GM10847 (cell line): ENCODE results near the gene IL17RB.

Source experiments
- POLR2A ChIP-seq: IDR thresholded peaks from 2 replicates; pipeline ENCODE4 v1.6.1; 2011; ENCODE audit not compliant: insufficient read length; ENCODE audit errors: extremely low read depth

Gene IL17RB

GRCh38 chr3:53834429-53835095 is 11.8 kb upstream of the IL17RB start:
- TF ChIP-seq POLR2A = no peak

GRCh38 chr3:53835257-53835656 is 11.1 kb upstream of the IL17RB start:
- no peak for TF ChIP-seq POLR2A

DNA sequence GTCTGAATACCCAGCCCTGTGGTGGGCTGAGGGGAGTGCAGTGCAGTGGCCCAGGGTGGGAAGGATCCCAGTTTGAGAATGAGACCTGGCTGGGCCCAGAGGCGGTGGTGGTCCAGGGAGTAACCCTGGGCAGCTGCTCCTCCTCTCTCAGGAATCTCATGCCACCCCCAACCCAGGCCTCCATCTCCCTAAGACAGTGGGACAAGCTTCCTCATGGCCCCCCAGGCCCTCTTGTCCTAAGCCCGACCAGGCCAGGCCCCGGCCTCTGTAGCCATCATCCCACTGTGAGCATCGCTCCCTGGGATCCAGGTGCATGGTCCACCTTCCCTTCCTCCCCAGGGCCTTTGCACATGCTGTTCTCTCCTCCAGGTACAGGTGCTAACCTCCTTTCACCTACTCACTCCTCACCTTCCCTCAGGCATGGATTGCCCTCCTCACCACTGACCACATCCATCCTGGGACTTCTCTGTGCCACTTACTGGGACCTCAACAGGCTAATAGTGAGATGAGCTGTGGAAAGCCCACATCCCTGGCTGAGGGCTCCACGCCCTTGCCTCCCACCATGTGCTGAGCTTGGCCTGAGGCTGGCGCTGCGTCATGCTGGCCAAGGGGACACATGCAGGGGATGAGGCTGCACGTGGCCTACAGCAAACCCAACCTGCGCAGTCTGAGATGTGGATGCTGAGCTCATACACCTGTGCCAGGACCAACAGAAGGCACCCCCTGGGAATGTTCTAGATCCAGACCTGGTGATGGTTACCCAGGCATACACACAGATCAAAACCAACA is 10.1 kb upstream of the IL17RB start:
- no peak for TF ChIP-seq POLR2A

DNA sequence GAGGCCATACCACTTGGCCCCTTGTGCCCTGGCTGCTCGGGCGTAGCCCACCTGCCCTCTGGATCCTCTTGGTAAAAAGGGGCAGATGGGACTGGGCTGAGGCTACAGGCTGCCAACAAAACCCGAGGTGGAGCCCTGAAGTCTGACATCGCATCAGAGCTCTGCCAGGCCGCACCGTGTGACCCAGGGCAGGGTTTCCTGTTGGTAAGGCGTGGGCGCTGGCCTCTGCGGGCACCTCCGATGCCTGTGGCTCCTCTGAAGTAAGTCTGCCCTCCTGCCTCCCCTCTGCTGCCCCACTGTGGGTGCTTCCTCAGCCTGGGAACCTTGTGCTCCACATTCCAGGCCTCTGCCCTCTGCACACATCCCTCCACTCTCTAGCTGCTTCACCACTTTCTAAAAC is 9.0 kb upstream of the IL17RB start:
- no peak for TF ChIP-seq POLR2A

GRCh38 chr3:53841296-53841695 is 5.1 kb upstream of the IL17RB start:
- TF ChIP-seq POLR2A = no peak

DNA sequence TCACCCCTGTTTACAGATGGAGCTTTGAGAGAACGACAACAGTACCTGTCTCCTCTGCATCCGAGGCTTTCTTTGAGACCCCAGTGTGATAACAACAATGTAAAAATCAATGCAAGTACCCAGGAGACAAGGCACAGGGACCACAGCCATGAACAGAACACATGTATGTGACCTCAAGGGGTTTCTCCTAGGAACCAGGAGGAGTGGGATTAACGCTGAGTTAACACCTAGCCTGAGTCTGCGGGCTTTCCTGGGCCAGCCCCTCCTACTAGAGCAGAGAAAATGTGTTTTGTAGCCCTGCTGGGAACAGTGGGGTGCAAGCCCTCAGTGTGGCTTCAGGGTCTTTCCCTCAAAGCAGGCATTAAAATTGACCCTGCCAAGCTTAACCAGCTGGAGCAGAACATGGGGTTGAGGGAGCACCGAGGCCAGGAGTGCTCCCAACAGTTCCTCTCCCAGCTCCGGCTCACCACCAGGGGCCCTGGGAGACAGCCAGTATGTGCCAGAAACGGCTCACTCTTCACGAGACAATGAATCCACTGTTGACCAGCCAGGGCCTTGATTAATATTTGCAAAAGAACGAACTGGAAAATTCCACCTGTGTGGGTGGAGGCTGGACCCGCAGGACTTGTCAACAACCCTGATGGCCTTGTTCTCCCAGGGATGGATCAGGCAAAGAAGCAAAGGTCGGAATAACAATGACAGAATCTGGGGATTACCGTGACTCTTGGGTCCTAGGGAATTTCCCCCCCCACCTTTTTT is 3.8 kb upstream of the IL17RB start:
- no peak for TF ChIP-seq POLR2A

GRCh38 chr3:53843195-53844177 is 2.9 kb upstream of the IL17RB start:
- no peak for TF ChIP-seq POLR2A

DNA sequence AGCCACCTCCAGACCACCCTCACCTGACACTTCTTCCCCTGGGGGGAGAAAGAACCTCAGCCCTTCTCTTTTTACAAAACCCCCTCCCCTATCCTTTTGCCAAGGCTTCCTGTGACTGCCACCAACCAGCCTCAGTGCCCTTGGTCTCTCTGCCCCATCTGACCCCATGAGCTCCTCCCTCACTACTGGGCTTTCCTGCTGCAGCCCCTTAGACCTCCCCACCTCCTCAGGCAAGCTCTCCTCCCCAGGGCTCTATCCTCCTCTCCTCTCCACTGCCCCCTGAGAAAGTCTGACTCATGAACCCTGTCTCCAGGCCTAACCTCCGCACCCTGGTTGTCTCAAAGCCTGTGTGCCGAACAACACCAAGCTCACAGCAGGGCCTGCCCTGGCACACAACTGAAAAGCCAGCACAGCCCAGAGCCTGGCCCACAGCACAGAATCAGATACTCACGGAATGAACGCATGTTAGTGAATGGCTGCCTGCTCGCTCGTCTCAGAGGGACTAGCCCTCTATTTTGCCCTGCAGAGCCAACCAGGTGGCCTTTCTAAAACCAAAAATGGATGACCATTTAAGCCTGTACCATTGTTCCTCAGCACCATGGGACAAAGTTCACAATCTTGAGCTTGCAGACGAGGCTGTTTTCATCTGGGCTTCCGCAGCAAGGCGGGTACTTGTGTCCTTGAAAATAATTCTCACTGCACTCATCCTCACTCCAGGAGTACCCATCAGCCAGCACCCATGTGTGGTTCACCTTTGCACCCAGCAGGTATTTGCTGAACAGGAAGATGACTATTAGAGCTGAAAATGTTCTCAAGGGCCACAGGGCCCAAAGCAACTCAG is 1.9 kb upstream of the IL17RB start:
- no peak for TF ChIP-seq POLR2A

GRCh38 chr3:53845103-53845880 is 1.1 kb upstream of the IL17RB start:
- no peak for TF ChIP-seq POLR2A

DNA sequence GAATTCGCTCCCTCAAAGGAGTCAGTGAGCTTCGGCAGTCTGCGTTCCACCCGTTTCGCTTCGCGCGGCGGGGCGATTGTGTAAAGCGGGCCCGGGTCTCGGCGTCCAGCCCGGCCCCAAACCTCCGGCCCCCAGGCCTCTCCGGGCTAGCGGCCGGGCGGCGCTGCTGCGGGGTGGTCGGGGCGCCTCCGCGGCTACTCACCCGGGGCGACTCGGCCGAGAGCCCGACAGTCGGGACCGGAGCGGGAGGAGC is 561 bp upstream of the IL17RB start:
- TF ChIP-seq POLR2A = no peak

- TF ChIP-seq POLR2A = no peak
These were observed 435 bp downstream of the IL17RB start for GRCh38 chr3:53846851-53847155.

- no peak for TF ChIP-seq POLR2A
These were observed 3.5 kb downstream of the IL17RB start for GRCh38 chr3:53849916-53850315.

DNA sequence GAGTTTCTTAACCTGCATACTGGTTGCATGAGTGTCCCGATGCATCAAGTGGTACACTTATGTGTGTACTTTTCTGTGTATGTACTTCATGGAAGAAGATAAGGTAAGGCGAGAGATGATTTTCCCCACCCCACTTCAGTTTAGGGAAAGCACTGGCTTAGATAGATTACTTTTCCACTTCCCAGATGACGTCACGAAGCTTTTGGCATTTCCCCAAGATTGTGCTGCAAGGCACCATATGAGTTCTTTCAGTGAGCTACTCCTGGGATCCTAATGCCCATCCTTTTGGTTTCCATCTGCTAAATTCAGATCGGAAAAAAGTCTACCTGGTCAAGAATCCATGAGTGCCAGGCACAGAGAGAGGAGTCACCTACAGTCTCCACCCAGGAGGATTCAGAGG is 4.5 kb downstream of the IL17RB start:
- no peak for TF ChIP-seq POLR2A

DNA sequence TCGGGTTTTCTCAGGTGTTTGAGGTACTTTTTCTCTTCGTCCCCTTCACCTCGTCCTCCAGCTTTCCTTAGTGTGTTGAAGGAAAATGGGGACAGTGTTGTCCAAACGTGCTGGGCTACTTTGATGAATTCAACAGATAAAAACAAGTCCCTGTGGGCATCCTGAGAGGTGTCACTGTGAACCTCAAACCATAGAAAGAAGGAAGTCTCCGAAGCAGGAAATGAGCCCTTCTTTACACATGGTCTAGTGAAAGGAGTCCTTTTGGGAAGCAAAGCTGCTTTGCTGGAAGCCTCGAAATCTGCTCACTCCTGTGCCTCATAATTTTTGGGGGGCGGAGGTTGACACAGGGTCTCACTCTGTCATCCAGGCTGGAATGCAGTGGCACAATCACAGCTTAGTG is 10.6 kb downstream of the IL17RB start:
- no peak for TF ChIP-seq POLR2A
